H1 (cell line): Measurements from ENCODE around the gene ACSF3.

Experiments
- EGR1 ChIP-seq: IDR thresholded peaks from 2 replicates; pipeline ENCODE4 v1.6.1; 2011; ENCODE audit warnings: low read depth, low read length, borderline replicate concordance
- RNF2 ChIP-seq: fragments of 200-900, 300-1000 bp; sonication (generic); IDR thresholded peaks from 2 replicates; pipeline ENCODE4 v1.7.1; 2016; ENCODE audit warnings: borderline replicate concordance, low read depth, mild to moderate bottlenecking, antibody characterized with exemption, low read length; ENCODE audit not compliant: poor library complexity, severe bottlenecking; ENCODE audit errors: missing control alignments
- SIRT6 ChIP-seq: IDR thresholded peaks from one replicate; pipeline ENCODE4 v1.7.1; 2012; ENCODE audit warnings: low read length, inconsistent platforms
- TF ChIP-seq, protein P1 (sequence below), 3 experiments: IDR thresholded peaks; 1 replicate in 2 of 3; 2 replicates in 1 of 3; pipeline versions ENCODE4 v1.5.1 to v1.6.1; 2011; ENCODE audit warnings: low read length in 3 of 3, mild to moderate bottlenecking in 3 of 3, inconsistent platforms in 2 of 3, low read depth in 1 of 3, moderate library complexity in 1 of 3; ENCODE audit not compliant: insufficient read depth in 1 of 3; ENCODE audit errors: control extremely low read depth in 1 of 3

DNA sequence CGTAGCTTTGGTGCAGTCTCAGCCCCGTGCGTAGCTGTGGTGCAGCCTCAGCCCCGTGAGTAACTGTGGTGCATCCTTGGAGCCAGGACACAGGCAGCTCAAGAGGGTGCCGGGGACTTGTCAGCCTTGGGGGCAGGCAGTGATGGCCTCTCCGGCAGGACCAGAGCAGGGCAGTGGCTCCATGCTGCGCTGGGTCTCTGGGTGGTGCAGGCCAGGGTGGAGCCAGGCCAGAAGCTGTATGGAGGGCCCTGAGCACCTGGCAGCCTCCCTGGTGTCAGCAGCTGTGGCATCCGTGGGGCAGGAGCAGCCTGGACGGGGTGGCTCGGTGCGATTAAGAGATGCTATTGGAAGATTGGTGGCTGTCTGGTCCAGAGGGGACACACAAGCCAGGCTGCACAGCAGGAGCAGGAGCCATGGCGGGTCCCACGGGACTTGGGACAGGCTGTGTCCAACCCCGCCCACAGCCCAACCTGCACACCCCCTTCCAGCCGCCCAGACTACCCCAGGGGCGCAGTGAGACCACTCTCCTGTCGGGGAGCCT lies 49.6 kb downstream of the ACSF3 start:
- no peak for TF ChIP-seq SIRT6
- no peak for TF ChIP-seq EGR1
- TF ChIP-seq, protein P1, sequence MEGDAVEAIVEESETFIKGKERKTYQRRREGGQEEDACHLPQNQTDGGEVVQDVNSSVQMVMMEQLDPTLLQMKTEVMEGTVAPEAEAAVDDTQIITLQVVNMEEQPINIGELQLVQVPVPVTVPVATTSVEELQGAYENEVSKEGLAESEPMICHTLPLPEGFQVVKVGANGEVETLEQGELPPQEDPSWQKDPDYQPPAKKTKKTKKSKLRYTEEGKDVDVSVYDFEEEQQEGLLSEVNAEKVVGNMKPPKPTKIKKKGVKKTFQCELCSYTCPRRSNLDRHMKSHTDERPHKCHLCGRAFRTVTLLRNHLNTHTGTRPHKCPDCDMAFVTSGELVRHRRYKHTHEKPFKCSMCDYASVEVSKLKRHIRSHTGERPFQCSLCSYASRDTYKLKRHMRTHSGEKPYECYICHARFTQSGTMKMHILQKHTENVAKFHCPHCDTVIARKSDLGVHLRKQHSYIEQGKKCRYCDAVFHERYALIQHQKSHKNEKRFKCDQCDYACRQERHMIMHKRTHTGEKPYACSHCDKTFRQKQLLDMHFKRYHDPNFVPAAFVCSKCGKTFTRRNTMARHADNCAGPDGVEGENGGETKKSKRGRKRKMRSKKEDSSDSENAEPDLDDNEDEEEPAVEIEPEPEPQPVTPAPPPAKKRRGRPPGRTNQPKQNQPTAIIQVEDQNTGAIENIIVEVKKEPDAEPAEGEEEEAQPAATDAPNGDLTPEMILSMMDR (IDR thresholded peaks at IDR 0.05; ENCODE audit: control extremely low read depth in 1 of 3, insufficient read depth in 1 of 3, low read depth in 1 of 3, low read length in 3 of 3) = no peak
- no peak for TF ChIP-seq RNF2
